Subcutaneous adipose tissue (tissue), 4 donors: Measurements from ENCODE around the gene RNASE8. TPM values are rescaled to one million over a fixed set of nuclear protein-coding genes. Genes with fewer than 3 reads are reported as not detected.

Experiments used
- CTCF ChIP-seq: fragments of 450-650 bp; IDR thresholded peaks from one replicate; pipeline ENCODE4 v1.5.1; 2016; ENCODE audit warnings: low read depth, mild to moderate bottlenecking, control low read depth, antibody characterized with exemption, moderate library complexity
- total RNA-seq, 4 donors: library from RNA; depleted of rRNA; stranded (reverse); fragments of >200 nt; gene quantifications; one replicate each; pipeline ENCODE4 v1.1.0, GENCODE V29; 2016

The RNASE8 gene
- total RNA-seq, 4 donors from 2014 or later: not detected

- TF ChIP-seq CTCF: no peak
Measured at GRCh38 chr14:21098076-21098891, 40.7 kb downstream of the RNASE8 start, which contains the start of gene ZNF219. ZNF219 (minus strand) TSS chr14:21098655; CDS start chr14:21093591, 5,064 bp downstream.

- no peak for TF ChIP-seq CTCF
Measured at GRCh38 chr14:21098892-21099595, 41.4 kb downstream of the RNASE8 start.

GRCh38 chr14:21099596-21099985, 42.0 kb downstream of the RNASE8 start:
- no peak for TF ChIP-seq CTCF

GRCh38 chr14:21100931-21101330, 43.3 kb downstream of the RNASE8 start, which contains the start of gene TMEM253:
TMEM253 (plus strand) TSS chr14:21101066; CDS start chr14:21101344, 278 bp downstream.
- TF ChIP-seq CTCF: no peak

GRCh38 chr14:21101802-21102413, 44.3 kb downstream of the RNASE8 start:
- no peak for TF ChIP-seq CTCF

GRCh38 chr14:21102521-21103410, 45.1 kb downstream of the RNASE8 start:
- TF ChIP-seq CTCF: no peak
